ENCODE measurements around the gene IMPACT. TPM values are rescaled to one million over a fixed set of nuclear protein-coding genes. Genes with fewer than 3 reads are reported as not detected.

IMPACT gene
- total RNA-seq, 4 donors from 2014 or later, result 14.9 to 22.9 (median 20.3) TPM

DNA sequence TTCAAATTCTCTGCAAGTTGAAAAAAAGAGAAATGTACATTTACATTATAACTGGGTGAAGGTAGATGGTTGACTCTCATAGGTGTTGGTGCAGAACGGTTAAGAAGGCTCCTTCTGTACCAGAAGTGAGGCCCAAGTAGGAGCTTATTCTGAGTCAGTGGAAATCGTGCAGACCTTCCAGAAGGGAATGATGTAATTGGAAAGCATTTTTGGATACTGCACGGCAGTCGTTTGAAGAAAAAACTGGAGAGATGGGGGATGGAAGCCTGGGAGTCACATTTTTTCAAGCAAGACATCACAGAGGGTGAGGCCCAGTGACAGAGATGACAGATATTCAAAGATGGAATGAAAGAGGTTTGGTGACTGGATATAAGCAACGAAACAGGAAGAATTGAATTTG lies 73.3 kb downstream of the IMPACT start:
- no peak for DNase-seq (ENCODE audit: low spot score)
- ATAC-seq (ENCODE audit: low FRiP score), result no peak
- TF ChIP-seq, protein P1, sequence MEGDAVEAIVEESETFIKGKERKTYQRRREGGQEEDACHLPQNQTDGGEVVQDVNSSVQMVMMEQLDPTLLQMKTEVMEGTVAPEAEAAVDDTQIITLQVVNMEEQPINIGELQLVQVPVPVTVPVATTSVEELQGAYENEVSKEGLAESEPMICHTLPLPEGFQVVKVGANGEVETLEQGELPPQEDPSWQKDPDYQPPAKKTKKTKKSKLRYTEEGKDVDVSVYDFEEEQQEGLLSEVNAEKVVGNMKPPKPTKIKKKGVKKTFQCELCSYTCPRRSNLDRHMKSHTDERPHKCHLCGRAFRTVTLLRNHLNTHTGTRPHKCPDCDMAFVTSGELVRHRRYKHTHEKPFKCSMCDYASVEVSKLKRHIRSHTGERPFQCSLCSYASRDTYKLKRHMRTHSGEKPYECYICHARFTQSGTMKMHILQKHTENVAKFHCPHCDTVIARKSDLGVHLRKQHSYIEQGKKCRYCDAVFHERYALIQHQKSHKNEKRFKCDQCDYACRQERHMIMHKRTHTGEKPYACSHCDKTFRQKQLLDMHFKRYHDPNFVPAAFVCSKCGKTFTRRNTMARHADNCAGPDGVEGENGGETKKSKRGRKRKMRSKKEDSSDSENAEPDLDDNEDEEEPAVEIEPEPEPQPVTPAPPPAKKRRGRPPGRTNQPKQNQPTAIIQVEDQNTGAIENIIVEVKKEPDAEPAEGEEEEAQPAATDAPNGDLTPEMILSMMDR (IDR thresholded peaks at IDR 0.05), result no peak

DNA sequence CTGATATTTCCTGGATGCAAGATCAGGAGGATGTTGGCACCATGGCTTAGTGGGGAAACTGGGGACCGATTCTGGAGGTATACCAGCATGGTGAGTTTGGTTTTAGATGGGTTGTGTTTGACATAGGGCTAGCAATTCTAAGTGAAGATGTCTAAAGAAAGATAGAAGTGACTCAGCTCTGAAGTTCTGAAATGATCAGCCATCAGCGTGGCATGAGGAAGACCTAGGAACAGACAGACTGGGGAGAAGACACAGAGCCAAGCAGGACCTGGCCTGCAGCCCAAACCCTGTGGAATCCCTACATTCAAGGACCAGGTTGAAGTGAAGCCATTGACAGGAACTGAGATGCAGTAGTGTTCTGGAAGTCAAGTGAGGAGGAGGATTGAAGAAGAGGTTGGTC lies 73.7 kb downstream of the IMPACT start:
- TF ChIP-seq, protein P1 (IDR thresholded peaks at IDR 0.05), result no peak
- no peak for ATAC-seq (ENCODE audit: low FRiP score)
- DNase-seq (ENCODE audit: low spot score), result no peak

DNA sequence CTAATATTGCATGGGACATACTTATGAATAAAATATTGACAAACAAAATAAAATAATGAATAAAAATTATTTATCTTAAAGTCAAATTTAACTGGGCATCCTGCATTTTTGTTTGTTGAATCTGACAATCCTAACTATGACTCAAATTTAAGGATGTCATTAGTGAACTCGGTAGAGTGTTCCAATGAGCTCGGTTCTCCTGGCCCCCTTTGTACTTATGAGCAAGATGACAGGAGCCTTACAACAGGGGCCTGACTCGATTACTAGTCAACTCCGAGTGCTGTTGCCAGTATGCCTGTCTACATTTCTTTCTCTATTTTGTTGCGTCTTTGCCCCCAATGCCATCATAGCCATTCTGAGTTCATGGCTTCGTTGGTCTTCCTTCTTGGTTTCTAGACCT lies 74.3 kb downstream of the IMPACT start:
- no peak for DNase-seq (ENCODE audit: low spot score)
- TF ChIP-seq, protein P1 (IDR thresholded peaks at IDR 0.05), result no peak
- no peak for ATAC-seq (ENCODE audit: low FRiP score)

DNA sequence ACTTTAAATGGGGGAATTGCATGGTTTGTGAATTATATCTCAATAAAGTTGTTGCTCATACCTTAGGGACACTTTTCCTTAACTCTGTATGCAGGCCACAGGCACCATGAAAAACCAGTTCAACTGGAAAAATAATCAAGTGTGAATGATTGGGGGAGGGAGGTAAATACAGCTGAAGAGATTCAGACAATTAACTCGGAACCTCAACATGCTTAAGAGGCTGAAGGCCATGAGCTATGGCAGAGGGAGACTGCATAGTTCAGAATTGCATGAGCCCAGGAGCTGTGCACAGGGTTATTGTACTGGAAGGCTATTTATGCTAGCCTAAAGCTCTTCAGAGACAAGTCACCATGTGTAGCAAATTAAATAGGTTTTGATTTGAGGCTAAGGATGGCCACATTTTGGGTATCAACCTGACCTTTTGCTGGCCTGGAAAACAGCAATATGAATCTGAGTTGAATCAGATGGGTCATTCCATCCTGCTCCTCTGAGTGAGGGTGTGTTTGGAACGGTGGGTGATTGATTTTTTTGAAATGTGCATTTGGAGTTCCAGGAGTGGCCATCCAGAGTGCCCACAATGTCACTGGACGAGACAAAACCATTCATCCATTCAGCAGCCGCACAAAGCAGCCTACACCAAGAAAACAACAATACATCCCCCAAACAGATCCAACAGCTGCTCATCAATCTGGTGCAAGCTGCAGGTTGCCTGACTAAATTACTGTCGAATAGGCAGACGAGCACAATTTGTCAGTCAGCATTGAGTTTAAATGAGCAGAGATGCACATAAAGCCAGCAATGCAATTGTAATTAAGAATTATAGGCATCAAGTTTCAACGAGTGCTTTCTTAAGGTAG lies 76.4 kb downstream of the IMPACT start:
- TF ChIP-seq, protein P1 (IDR thresholded peaks at IDR 0.05), result no peak
- ATAC-seq (ENCODE audit: low FRiP score) (no peak), DNase-seq (ENCODE audit: low spot score) (no peak)

Small RNA genes within 50 kb of the gene (small RNA-seq; reads per million reads assigned to genes)
- not detected for gene RF00019

Other genes starting within 250 kb of the IMPACT start
- 100 to 1,000 TPM in 3 of 4 donors, 10 to 100 TPM in 1; 67.1 to 123 (median 109) TPM for gene OSBPL1A, start 28.8 kb upstream of the IMPACT start, total RNA-seq
- gene HRH4, start 34.0 kb downstream of the IMPACT start, total RNA-seq, result under 1 TPM in 1 of 4 donors, not detected in 3; 0.84 TPM